CD4-positive, alpha-beta T cell treated with Interleukin-21 for 1 hour (primary cell): ENCODE results near the gene RUNX1.

Experiments
- DNase-seq: peaks from one replicate; pipeline ENCODE4 v3.0.0-alpha.2; 2020

Gene RUNX1

DNA sequence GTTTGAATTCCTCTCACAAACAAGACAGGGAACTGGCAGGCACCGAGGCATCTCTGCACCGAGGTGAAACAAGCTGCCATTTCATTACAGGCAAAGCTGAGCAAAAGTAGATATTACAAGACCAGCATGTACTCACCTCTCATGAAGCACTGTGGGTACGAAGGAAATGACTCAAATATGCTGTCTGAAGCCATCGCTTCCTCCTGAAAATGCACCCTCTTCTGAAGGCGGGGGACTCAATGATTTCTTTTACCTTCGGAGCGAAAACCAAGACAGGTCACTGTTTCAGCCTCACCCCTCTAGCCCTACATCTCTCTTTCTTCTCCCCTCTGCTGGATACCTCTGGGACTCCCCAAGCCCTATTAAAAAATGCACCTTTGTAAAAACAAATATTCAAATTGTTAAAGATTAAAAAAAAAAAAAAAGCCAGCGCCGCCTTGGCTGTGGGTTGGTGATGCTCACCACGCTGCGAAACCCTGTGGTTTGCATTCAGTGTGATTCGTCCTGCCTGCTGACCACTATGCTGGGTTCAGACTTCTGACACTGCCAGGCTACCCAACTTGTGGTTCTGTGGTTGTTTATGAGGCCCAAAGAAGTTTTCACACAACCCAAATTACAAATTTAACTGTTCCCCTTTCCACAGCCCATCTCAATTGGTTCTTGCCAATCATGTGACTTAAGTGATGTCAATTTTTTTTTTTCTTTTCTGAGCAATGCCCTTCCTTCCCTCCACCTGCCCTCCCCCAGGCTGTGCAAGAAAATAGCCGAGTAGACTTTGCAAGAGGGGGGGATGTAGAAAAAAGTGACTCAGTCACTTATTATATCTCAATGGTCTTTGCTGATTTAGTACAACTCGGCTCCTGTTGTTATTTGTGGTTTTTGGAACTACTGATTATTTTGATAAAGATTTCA lies at the start of gene RUNX1:
RUNX1 (minus strand) TSS at position 597 of the 912 bp plus-strand sequence.
- peak; percentile 91 for DNase-seq

DNA sequence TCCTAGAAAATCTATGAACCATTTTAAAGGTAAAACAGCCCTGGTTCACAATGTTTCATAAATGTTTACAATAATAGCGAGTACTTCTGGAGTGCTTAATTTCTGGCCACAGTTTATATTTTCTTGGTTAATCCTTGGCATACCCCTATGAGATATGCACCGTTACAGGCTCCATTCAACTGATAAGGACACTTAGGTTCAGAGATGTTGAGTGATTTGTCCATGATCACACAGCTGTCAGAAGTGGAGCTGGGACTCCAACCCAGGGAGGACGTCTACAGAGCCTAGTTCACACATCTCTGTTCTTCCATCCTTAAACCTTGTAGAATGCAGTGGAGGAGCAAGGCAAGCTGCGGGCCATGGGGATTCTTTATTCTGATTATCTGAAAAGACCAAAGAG lies 48.4 kb upstream of the RUNX1 start:
- no peak for DNase-seq

DNA sequence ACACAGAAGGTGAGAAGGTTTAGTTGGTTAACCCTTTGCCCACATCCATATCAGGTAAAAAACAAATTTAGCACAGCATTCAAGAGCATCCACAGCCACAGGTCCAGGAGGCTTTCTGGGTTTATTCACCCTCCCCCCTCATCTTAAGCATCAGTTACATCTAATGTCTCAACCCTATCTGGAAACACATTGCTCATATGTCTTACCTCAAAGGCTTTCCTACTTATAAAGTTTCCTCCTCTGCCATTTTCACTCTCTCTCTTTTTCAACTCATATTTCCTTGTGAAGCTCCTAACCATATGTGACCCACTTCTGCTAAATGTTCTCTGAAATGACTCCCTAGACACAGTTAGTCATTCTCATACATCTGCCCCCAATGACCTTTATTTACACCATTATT lies 47.9 kb upstream of the RUNX1 start:
- DNase-seq: no peak

DNA sequence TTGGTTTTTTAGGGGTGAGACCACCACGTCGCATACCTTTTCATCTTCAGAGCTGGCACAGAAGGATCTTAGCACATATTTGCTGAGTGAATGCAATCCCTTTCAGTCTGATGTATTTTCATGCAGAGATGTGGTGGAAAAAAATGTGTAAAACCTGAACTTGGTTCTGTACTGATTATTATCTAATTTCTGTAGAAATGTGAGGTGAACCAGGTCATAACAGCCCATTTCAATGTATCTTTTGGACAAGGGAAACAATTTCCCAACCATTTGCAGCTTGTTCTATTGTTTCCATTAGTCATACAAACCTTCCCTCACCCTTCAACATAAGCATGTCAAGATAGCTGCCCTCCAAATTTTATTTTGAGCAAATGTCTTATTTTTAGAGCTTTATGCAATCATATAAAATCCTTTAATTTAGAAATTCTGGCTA lies 46.8 kb upstream of the RUNX1 start:
- DNase-seq: no peak

DNA sequence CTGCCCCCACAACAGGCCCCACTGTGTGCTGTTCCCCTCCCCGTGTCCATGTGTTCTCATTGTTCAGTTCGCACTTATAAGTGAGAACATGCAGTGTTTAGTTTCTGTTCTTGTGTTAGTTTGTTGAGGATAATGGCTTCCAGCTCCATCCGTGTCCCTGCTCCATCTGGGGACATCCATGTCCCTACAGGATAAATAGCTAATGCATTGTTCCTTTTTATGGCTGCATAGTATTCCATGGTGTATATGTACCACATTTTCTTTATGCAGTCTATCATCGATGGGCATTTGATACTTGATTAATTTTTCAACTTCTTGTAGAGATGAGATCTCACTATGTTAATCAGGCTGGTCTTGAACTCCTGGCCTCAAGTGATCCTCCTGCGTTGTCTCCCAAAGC lies 44.4 kb upstream of the RUNX1 start:
- no peak for DNase-seq

DNA sequence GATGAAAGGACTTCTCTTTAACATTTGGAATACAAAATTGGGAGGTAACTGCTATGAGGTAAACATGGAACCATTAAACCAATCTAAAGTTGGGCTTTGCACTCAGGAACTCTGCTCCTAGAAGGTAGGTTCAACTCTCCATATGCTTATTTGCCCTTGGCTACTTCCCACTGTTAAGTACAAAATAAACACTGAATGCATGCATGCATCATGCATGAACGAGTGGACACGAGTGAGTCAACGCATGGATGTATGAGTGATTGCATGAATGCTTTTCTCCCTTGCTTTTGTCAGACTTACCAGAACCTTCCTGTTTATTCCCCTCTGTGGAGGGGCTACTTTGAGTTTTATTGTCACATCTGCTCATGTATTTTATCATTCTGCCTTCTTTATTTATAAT lies 42.4 kb upstream of the RUNX1 start:
- no peak for DNase-seq

DNA sequence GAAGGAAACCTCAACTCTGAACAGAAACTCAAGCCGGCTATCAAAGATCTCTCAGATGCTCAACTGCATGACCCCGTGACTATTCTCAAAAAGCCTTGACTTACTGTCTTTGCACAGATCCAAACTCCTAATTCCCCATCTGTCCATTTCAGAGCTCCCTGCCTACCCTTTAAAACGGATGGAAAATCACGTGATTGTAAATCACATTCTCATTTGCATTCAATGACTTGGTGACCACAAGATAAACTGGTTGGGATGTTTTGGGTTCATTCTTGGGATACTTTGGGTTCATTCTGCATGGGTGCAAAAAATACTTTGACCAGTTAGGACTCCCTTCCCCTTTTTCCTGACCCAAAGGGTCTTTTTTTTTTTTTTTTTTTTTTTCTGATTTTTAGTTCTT lies 41.3 kb upstream of the RUNX1 start:
- no peak for DNase-seq

DNA sequence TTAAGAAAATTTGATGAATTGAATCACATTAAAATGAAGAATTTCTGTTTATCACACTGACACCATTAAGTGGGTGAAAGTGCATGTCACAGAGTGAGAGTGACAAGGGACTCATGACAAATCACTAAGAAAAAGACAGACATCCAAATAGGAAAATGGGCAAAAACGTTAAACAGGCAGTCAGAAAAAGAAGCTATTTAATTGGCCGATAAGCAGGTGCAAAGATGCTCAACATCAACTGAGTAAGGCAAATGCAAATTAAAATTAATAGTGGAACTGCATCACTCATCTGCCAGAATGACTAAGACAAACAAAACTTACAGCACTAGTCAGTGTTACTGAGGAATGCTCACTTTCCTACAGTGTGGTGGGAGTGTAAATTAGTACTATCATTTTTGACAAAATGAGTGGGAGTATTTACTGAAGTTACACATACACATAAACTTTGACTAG lies 39.2 kb upstream of the RUNX1 start:
- no peak for DNase-seq

DNA sequence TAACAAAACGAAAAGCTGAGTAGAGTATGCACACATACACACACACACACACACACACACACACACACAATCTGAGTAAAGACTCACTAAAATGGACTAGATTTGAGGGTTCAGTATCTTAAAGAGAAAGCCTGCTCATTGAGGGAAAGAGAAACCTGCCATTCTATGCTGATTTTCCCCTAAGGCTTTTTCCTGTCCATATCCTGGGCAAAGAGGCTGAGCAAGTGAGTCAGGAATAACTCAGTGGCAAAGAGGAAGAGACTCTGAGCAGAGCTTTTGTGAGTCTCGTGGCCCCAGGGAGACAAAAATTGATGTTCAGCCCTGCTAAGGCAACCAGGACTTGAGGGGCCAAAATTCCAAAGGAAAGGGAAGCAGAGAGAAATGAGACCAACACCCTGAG lies 37.3 kb upstream of the RUNX1 start:
- DNase-seq: no peak

DNA sequence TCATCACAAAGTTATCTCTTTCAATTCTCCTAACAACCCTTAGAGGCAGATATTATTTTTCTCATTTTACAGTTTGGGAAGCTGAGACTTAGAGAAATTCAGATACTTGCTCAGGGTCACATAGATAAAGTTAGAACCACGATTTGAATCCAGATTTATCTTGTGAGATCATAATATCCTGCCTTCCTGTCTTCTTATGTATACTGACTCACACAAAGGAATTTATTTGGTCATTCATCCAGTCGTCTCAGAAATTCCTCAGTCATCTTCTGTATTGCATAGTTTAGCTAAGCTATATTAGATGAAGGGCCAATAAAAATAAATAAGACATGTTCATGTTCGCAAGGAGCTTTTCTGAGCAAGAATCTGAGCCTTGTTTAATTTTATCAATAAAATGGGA lies 35.8 kb upstream of the RUNX1 start:
- DNase-seq: no peak

DNA sequence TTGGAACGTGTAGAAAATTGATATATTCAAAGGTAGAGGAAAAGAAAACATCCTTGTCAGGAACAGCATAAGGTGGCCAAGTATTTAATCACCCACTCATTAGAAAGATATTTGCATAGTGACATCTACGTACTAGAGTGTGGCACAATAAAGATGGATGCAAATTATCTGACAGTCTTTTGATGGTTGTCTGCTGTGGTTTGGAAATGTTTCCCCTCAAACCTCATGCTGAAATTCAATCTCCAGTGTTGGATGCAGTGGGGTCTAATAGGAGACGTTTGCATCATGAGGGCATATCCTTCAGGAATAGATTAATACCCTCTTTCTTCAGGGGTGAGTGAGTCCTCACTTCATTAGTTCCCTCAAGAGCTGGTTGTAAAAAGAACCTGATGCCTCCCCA lies 34.1 kb upstream of the RUNX1 start:
- no peak for DNase-seq

DNA sequence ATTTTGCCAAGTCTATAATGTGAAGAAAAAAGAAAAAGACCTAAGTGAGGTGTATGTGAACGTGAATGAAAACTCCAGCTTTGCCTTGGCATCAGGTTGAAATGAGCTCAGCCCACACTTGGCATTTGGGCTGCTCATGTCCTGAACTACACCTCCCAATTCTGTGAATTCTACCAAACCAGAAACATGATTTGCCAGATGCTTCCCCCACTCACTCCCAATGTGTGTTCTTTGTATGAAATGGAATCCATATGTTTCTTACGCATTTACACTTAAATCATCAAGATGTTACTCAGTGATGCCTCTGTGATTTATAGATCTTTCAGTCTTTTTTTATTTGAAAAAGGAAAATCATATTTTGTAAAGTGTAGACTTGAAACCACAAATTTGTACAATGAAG lies 32.8 kb upstream of the RUNX1 start:
- DNase-seq: no peak

DNA sequence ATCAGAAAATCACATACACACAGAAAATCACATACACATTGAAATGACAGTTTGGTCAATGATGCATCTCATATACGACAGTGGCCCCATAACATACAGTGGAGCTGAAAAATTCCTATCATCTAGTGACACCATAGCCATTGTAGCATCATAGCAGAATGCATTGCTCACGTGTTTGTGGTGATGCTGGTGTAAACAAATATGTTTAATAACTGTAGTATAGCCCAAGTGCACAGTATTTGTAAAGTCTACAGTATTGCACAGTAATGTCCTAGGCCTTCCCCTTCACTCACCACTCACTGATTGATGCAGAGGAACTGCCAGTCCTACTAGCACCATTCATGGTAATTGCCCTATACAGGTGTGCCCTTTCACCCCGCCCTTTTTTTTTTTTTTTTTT lies 30.1 kb upstream of the RUNX1 start:
- DNase-seq: no peak

DNA sequence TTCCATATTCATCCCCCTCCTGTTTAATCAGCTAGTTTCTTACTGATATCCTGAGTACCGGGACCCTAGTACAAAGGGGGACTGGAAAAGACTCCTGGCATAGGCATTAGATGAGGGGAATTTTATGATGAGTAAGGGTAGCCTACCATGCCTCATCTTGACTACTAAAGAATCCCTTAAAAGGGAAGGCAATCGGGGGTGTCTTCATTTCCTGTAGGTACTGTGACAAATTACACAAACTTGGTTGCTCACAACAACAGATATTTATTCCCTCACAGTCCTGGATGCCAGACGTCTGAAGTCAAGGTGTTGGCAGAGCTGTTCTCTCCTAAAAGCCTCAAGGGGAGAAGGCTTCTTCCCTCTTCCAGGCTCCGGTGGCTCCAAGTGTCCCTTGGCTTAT lies 28.9 kb upstream of the RUNX1 start:
- DNase-seq: no peak

DNA sequence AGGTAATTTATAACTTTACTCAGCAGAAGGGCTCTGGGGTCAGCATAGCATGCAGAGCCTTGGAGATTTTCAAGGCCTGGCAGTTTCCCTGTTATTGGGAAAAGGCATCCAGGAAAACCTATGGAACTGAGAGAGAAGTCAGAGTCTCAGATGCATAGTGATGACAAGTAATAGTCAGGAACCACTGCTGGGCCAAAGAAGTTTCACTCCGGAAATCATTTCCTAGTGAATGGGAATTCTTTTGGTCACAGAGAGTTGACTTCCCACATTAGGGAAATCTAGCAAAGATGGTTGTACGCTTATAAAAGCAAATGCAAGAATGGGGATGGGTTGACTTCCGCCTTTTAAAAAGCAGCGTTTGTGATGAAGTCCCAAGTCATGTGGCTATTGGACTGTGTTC lies 28.4 kb upstream of the RUNX1 start:
- DNase-seq: no peak

DNA sequence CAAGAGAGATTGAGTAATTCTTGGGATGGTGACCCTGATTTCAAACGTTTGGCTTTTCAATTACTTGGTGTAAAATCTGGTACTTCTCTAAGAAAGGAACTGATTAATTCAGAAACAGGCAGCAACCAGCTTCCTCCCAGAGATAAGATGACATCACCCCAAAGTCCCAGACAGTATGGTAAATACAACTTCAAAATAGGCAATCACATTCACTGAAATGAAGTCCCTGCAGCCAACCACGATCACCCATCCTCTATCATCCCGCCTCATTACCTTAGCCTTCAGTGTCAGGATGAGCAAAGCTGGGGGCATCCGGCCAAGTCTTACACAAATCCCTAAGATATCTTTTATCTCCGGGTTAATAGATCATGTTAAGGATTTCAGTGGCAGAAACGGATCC lies 26.4 kb upstream of the RUNX1 start:
- DNase-seq: no peak

DNA sequence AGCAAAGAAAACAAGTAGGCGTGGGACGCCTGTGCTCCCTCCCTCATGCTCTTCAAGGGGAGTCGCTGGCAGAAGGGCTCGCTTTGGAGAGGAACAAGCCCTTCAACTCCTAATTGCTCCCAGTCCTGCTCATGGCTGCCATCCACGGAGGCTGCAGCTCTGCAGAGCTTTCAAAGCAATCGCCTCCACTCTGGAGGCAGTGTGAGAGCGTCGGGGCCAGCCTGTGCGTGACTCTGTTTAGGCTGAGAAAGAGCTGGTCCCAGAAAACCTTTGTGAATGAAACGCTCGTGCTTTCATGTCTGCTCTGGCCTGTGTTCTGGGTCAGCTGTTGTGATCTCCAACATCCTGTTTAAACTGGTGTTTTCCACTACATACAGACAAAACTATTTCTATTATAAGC lies 23.9 kb upstream of the RUNX1 start:
- no peak for DNase-seq

DNA sequence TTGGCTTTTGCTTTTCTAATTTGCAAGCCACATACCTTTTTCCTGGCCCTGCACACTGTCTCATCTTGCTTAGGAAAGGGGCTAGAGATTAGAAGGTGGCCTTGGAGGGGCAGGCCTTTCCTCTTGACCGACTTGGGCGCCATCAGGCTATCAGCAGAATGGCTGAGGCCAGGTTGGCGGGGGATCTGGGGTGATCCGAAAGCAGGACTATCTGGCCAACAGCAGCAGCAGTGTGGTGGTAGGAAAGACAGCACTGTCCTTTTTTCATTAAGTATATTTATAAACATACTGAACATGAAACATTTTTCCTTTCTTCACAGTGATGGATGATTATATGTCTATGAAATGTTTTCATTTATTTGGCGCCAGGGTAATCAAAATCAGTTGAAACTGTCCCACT lies 23.5 kb upstream of the RUNX1 start:
- no peak for DNase-seq

DNA sequence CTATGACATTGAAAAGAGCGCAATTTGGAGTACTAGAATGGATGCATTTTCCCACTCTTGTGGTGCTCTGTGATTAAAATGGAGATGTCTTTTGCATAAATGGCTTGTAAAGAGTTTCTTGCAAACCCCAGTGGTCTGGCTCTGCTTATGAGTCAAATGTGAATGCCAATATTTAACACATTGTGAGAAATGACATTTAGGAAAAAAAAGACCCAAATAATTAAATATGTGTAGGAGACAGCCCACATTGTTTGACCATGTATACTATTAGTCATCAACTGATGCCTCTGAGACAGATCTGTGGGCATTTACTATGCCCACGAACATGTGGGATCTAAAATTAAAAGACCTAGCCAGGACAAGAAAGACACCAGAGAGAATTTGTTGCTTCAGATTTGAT lies 22.2 kb upstream of the RUNX1 start:
- no peak for DNase-seq

DNA sequence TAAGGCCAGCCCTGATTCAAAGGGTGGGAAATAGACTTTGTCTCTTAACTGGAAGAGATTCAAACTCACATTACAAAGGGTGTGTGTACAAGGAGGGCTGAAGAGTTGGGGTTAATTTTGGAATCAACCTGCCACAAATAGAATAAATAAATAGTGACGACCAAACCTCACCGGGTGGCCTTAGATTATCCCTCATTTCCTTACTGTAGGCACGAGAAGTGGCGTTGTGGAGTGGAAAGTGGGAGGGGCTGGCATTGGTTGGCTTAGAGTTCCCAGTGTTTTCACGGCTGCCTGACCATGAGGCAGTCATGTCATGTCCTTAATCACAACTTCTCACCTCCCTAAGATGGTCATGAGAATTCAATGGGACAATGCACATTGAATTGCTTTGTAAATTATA lies 21.3 kb upstream of the RUNX1 start:
- no peak for DNase-seq

DNA sequence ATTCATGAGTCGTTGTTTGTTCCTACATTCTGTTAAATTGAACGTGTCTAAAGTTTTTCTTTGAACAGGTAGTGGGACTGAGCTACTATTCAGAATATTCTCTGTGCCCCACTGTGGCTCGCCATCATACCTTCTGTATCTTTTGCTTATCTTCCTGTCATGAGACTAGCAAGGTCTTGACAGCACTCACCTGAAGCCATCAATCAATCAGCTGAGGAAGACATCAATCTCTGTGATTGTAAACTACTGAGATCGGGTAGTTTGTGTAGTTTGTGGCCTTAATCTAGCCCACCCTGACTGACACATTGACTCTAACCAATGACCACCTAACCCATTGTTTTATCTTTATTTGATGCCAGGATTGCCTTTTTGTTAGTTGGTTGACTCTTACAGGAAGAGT lies 17.7 kb upstream of the RUNX1 start:
- DNase-seq: no peak

DNA sequence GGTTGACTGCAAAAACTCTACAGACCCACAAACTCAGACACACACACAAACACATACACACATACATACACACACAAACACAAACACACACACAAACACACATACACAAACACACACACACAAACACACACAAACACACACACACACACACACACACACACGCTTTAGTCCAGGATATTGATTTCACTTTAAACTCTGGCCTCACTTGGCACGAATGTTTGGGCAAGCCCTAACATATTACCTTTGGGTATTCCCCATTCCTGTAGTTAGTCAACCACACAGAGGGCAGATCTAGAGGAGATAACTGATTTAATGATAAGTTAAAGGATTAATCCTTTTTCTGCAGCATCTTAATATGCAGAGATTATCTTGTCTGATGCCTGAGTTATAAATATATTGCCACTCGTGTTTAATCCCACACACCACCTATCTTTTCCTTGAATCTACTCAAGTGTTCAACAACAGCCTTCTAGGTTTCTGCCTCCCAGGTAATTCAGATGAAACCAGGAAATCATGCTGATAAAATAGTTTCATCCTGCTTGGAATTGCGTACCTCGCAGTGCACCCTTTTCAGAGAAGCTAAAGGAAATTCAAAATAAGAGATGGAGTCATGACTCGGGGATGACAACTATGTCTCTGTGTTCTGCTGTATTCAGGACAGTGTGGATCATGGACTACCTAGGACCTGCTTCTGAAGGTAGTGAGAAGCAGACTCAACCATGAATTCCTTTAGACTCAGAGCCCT lies 14.5 kb upstream of the RUNX1 start:
- DNase-seq: no peak

DNA sequence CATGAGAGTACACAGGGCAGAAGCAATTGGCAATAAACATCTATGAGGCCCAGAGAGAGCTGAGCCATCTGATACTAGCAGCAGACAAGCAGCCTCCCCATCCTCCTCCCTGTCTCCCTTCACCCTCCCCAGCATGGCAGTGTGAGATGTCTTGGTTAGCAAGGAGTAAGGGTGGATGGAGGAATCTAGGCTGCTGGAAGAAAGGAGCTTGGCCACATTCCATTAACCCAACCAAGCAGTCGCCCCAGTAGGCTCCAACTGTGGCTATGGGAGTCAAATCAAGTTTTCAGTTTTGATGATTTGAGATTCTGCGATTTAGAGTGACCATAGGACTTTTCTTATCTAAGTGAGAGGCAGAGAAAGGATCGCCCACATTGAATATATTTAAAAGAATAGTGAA lies 12.9 kb upstream of the RUNX1 start:
- DNase-seq: no peak

DNA sequence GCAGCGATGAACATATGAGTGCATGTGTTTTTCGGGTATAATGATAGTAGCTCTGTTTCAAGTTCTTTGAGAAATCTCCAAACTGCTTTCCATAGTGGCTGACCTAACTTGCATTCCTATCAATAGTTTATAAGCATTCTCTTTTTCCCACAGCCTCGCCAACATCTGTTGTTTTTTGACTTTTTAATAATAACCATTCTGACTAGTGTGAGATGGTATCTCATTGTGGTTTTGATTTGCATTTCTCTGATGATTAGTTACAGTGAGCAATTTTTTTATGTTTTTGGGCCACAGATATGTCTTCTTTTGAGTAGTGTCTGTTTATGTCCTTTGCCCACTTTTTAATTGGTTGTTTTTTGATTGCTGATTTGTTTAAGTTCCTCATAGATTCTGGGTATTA lies 10.6 kb upstream of the RUNX1 start:
- no peak for DNase-seq
